Upper lobe of right lung (tissue), 1 donor: Measurements from ENCODE around the gene TMEM203. TPM values are rescaled to one million over a fixed set of nuclear protein-coding genes. Genes with fewer than 3 reads are reported as not detected.

ENCODE experiments used
- ATAC-seq: fragments of 200-7000 bp; cut with Tn5 transposase; one replicate; pipeline ENCODE4 v1.9.1; 2020; ENCODE audit warnings: mild to moderate bottlenecking, moderate library complexity
- DNase-seq: peaks from one replicate; pipeline ENCODE4 v3.0.0-alpha.2; 2020
- H3K27ac ChIP-seq: fragments of 200-600 bp; one replicate; pipeline ENCODE4 v1.8.0; 2022
- H3K27me3 ChIP-seq: fragments of 200-600 bp; one replicate; pipeline ENCODE4 v1.8.0; 2022; ENCODE audit warnings: mild to moderate bottlenecking
- H3K36me3 ChIP-seq: fragments of 200-600 bp; one replicate; pipeline ENCODE4 v1.8.0; 2022
- H3K4me1 ChIP-seq: fragments of 200-600 bp; one replicate; pipeline ENCODE4 v1.8.0; 2022
- H3K4me3 ChIP-seq: fragments of 200-600 bp; one replicate; pipeline ENCODE4 v1.8.0; 2022; ENCODE audit warnings: mild to moderate bottlenecking
- H3K9me3 ChIP-seq: fragments of 200-600 bp; one replicate; pipeline ENCODE4 v1.8.0; 2022
- CTCF ChIP-seq: fragments of 200-600 bp; IDR thresholded peaks from one replicate; pipeline ENCODE4 v1.8.0; 2022; ENCODE audit warnings: antibody characterized with exemption
- intact Hi-C: fragments of 100-400 bp; cut with DNase I; formaldehyde crosslinking; loops from one replicate; pipeline ENCODE4 v1.11.0; 2022
- total RNA-seq: library from RNA; stranded (reverse); fragmentation: NEBNext Ultra II Directional; extraction: Animal tissue kit (Norgen Biotek cat#: 25700); gene quantifications from one replicate; pipeline ENCODE4 v1.2.1, GENCODE V29; 2021
- donor health status: DM: no; HTN: yes; CAD: no; lungs with severe emphysema.

Gene TMEM203
- total RNA-seq, 1 donor from 2014 or later = 28.7 TPM

GRCh38 chr9:137168904-137169856 is 36.3 kb downstream of the TMEM203 start:
- no peak for TF ChIP-seq CTCF
- Histone ChIP-seq H3K27me3 (peaks cover 87% of the 10 kb centered on the region), H3K9me3 (no peaks in the 10 kb centered on the region), H3K36me3 (no peaks in the 10 kb centered on the region), H3K4me3 (peak overlapping the region; percentile 29), H3K27ac (no peak overlapping the region), H3K4me1 (peaks cover 14% of the 10 kb centered on the region)
- intact Hi-C loops = no loop called here
- DNase-seq = no peak
- peak; percentile 38 for ATAC-seq

GRCh38 chr9:137168573-137168903 is 36.9 kb downstream of the TMEM203 start:
- intact Hi-C loops = no loop called here
- TF ChIP-seq CTCF = no peak
- ATAC-seq = no peak
- peak overlapping the region; percentile 29 for H3K4me3 ChIP-seq
- H3K27me3 ChIP-seq = peaks cover 94% of the 10 kb centered on the region
- no peak for DNase-seq
- H3K4me1 ChIP-seq = peaks cover 15% of the 10 kb centered on the region
- no peaks in the 10 kb centered on the region for H3K9me3 ChIP-seq
- H3K27ac ChIP-seq = no peak overlapping the region
- no peaks in the 10 kb centered on the region for H3K36me3 ChIP-seq

- DNase-seq = no peak
- TF ChIP-seq CTCF = no peak
- Histone ChIP-seq H3K36me3 (no peaks in the 10 kb centered on the region), H3K9me3 (no peaks in the 10 kb centered on the region), H3K4me1 (peaks cover 21% of the 10 kb centered on the region), H3K27me3 (peaks cover 97% of the 10 kb centered on the region), H3K27ac (no peak overlapping the region), H3K4me3 (peak overlapping the region; percentile 29)
- no peak for ATAC-seq
- intact Hi-C loops = no loop called here
These were observed 37.5 kb downstream of the TMEM203 start for GRCh38 chr9:137167747-137168572.

GRCh38 chr9:137167277-137167746 is 38.1 kb downstream of the TMEM203 start:
- Histone ChIP-seq H3K36me3 (no peaks in the 10 kb centered on the region), H3K9me3 (no peaks in the 10 kb centered on the region), H3K4me1 (peaks cover 27% of the 10 kb centered on the region), H3K27ac (no peak overlapping the region), H3K4me3 (no peak overlapping the region), H3K27me3 (peaks cover 97% of the 10 kb centered on the region)
- DNase-seq (no peak), ATAC-seq (no peak)
- intact Hi-C loops = no loop called here
- no peak for TF ChIP-seq CTCF

- Histone ChIP-seq H3K36me3 (no peaks in the 10 kb centered on the region), H3K27ac (no peak overlapping the region), H3K27me3 (peaks cover 99% of the 10 kb centered on the region), H3K4me1 (peaks cover 34% of the 10 kb centered on the region), H3K9me3 (no peaks in the 10 kb centered on the region), H3K4me3 (no peak overlapping the region)
- no peak for DNase-seq
- intact Hi-C loops = no loop called here
- no peak for TF ChIP-seq CTCF
- no peak for ATAC-seq
These were observed 38.8 kb downstream of the TMEM203 start for GRCh38 chr9:137166380-137167229.
